ENCODE measurements around the gene TIAM2.

The TIAM2 gene

GRCh38 chr6:155150967-155151671 is 156.0 kb downstream of the TIAM2 start:
- FAIRE-seq (no peak), DNase-seq (ENCODE audit: extremely low spot score, insufficient read length, low read depth) (no peak)

DNA sequence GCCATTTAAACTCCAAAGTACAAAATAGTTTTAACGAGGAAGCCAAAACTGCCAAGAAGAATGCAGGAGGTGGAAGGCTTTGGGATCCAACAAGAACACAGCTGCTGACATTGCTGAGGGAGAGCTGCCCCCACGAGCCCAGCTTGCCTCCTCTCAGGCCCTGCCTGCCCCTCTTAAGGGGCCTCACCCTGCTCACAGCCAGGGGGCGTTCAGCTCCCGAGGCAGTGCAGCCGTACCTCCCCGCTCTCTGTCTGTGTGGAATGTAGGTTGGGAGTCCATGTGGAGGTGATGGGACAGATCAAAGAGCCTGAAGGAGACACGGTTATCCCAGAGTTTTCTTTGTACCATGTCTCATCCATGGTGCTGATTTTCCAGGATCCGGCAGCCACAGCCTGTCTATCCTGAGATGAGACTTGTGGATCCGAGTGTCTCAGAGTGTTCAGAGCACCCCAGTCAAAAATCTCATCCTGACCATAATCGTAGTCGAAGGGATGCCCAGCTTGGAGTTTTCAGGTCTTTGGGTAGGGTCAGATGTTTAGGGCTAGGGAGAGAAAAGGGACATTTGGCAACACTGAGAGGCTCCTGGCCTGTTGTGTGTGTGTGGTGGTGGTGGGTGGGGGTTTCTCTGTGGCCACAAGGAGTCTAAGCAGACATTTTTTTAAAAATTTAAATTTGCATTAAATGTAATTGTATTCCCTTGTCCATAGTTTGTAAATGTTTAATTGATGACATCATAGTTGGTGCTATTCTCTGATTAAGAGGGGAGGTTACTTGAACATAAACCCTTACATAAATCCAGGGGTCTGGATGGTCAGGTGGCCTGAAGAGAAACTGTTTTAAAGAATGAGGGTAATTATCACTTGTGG is 157.3 kb downstream of the TIAM2 start:
- no peak for DNase-seq (ENCODE audit: extremely low spot score, insufficient read length, low read depth)
- no peak for FAIRE-seq

- DNase-seq (ENCODE audit: extremely low spot score, insufficient read length, low read depth), result no peak
These were observed 159.2 kb downstream of the TIAM2 start for GRCh38 chr6:155154158-155154830.

DNA sequence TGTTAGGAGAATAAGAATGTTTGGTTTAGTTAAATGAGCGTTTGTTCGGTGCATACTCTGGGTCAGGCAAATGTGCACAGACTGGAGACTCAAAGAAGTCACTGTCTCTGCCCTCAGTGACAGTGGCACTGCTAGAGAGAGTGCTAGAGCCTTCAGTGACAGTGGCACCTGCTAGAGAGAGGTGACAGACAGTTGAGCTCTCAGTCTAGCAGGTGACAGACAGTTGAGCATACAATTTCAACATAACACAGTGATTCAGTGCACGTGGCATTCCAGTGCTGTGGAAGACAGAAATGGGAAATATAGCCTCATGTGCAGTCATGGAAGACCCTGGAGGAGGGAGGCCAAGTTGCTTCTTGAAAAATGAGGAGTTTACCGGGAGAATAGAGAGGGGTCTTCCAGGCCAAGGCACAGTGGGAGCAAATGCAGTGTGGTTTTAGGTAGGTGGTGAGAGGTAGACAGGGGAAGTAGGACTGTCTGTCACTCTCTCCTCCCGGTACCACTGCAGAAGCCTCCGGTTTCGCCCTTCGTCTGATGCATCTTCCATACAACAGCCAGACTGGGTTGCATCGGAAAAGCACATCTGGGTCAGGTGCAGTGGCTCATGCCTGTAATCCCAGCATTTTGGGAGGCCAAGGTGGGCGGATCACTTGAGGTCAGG is 160.8 kb downstream of the TIAM2 start:
- no peak for DNase-seq (ENCODE audit: extremely low spot score, insufficient read length, low read depth)
- FAIRE-seq, result no peak

More at GRCh38 chr6:155154158-155154830, 159.2 kb downstream of the TIAM2 start:
- no peak for FAIRE-seq

DNA sequence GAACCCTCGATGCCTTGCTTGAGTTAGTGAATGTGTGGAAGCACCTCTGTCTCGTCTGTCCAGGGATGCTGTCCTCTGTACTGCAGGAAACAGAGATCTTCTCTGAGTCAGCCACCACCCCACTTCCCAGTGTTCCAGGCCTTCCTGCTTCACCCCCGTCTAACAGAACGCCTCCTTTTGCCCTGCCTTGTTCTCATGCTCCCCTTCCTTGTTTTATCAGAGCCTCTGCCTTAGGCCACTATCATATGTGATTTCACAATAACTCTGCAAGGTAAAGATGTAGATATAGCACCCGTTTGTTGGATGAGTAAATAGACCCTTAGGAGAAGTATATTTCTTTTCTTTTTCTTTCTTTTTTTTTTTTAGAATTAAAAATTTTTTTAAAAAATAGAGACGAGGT is 162.0 kb downstream of the TIAM2 start:
- DNase-seq (ENCODE audit: extremely low spot score, insufficient read length, low read depth), result no peak
- no peak for FAIRE-seq

DNA sequence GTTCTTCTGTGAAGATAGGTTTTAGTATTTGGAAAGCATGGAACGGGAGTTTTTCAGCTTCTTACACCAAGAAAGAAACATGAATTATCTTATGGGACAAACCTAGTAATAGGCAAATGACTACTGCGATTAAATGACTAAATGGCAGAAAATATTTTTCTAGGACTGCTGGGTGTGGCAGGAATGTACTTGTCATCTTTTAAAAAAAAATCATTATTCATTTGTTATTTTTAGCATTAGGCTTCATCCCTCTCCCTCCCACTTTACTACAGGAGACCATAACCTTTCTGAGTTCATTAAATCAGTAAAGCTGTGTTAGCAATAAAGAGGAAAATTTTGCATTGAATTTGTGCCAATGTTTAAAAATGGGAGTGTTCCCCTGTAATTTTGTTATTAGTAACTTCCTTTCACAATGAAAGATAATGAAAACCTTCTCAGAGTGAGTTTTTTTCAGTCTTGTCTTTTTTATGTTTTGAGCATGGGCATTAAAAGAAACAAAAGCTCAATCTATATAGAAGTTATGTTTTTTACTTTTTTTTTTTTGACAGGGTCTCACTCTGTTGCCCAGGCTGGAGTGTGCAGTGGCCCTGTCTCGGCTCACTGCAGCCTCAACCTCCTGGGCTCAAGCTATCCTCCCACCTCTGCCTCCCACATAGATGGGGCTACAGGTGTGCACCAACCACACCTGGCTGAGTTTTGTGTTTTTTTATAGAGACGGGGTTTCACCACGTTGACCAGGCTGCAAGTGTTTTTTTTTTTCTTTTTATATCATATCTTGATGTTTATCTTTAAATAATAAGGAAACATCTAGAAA is 163.1 kb downstream of the TIAM2 start:
- FAIRE-seq (no peak), DNase-seq (ENCODE audit: extremely low spot score, insufficient read length, low read depth) (no peak)

DNA sequence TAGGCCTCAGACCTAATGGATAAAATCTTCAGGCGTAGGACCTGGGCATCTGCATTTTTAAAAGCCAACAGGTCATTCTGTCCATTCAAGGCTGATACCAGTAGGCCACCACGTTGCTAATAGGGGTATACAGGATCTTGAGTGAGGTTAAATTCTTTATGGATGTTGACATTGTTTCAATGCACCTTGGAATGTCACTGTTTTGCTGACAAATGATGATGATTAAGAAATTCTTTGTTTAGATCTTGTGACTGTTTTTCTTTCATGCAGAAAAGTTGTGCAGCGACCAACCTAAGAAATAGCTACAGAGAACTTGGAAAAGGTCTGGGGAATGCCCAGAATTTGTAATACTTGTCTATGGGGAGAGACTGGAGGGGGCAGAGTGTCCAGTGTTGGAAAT is 167.6 kb downstream of the TIAM2 start:
- DNase-seq (ENCODE audit: extremely low spot score, insufficient read length, low read depth), result no peak
- FAIRE-seq, result no peak

DNA sequence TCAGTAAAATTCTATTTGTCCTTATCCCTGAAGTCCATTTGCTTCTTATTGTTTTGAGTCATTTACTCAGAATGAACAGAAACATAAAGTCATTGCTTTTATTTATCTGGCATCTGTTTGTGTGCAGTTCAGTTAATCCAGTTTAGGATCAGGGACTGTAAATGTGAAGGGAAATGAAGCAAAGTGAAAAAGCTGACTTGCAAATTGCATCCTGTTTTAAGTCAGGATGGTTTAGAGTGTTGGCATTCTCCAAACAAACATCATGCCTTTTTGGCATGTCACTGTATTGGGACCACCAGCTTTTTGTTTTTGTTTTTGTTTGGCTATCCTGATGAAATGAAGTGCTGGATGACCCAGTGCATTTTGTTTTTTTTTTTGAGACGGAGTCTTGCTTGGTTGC is 168.5 kb downstream of the TIAM2 start:
- FAIRE-seq, result no peak
- no peak for DNase-seq (ENCODE audit: extremely low spot score, insufficient read length, low read depth)

DNA sequence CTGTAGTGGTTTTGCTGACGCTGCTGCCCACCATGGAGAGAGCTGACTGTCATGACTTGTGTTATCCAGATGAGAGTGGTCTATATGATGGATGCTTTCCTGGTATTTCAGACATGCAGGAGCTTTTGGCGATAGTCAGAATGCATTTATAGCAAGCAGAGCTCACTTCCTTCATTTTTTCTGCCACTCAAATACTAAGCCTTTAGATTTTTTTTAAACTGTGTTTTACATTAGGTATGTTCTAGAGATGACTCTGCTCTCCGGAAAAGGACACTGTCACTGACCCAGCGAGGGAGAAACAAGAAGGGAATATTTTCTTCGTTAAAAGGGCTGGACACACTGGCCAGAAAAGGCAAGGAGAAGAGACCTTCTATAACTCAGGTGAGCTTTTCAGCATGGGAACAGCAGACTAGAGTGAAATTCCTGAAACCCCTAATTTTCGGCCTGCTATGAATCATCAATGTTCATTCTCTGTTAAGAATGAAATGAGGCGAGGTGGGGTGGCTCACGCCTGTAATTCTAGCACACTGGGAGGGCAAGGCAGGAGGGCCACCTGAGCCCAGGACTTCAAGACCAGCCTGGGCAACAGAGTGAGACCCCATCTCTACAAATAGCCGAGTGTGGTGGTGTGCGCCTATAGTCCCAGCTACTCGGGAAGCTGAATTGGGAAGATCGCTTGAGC is 170.1 kb downstream of the TIAM2 start:
- no peak for FAIRE-seq
- no peak for DNase-seq (ENCODE audit: extremely low spot score, insufficient read length, low read depth)

DNA sequence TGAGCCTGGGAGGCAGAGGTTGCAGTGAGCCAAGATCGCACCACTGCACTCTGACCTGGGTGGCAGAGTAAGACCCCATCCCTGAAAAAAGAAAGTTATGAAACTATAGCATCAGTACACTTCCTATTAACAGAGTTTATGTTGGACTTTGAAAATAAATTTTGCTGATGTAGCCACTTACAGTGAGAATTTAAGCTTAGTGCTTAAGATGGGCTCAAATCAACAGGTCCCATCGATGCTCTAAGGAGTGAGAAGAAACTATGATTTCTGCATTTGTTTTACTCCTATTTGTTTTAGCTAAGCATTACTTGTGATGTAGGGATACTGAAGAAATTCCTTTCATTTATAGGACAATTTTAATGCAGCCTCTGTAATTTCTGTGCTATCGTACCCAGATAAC is 175.4 kb downstream of the TIAM2 start:
- DNase-seq (ENCODE audit: extremely low spot score, insufficient read length, low read depth) (no peak), FAIRE-seq (no peak)

DNA sequence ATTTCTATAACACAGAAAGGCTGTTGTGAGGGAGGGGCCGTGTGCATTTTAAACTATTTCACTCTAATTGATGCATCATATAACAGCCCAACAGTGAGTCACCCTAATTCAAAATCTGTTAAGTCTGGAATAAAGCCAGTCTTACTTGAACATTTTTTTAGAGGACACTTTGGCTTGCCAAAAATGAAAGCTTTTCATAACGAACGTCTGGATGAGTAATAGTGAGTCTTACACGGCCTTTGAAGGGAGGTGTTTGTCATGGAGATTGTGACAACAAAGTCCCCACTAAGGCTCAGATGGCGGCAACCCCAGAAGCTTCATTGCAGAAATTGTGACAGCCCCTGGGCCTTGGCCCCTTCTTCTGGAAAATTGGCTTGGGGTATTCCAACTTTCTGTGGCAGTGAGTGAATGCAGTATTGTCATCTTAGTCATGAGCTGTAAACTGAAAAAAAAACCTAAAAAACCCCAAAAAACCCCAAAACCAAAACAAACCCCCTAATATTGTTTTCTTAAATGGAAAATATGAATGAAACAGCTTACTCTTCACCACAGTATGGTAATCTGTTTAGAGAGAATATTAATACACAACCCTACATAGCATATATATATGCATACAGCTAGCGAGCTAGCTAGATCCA is 176.1 kb downstream of the TIAM2 start:
- FAIRE-seq (peak; percentile 75), DNase-seq (ENCODE audit: extremely low spot score, insufficient read length, low read depth) (peak; percentile 45)

- no peak for FAIRE-seq
- DNase-seq (ENCODE audit: extremely low spot score, insufficient read length, low read depth), result no peak
These were observed 176.8 kb downstream of the TIAM2 start for GRCh38 chr6:155171747-155172449.

DNA sequence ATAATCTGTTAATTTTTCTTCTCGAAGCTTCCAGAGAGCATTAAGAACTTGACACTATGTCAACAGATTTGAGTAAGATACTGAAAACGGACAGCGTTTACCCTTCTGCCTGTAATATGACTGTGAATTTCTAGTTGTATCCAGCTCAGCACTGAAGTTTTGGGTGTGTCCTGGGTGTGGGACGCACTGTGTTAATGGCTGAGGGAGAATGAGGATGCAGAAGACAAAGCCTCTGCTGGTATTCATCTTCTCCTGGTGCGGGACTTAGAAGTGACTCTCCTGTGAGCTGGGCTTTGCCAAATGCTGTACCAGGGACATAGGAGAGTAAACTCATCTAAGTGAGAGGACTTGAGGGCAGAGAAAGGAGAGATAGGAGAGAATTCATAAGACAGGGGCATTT is 178.4 kb downstream of the TIAM2 start:
- FAIRE-seq (no peak), DNase-seq (ENCODE audit: extremely low spot score, insufficient read length, low read depth) (no peak)

DNA sequence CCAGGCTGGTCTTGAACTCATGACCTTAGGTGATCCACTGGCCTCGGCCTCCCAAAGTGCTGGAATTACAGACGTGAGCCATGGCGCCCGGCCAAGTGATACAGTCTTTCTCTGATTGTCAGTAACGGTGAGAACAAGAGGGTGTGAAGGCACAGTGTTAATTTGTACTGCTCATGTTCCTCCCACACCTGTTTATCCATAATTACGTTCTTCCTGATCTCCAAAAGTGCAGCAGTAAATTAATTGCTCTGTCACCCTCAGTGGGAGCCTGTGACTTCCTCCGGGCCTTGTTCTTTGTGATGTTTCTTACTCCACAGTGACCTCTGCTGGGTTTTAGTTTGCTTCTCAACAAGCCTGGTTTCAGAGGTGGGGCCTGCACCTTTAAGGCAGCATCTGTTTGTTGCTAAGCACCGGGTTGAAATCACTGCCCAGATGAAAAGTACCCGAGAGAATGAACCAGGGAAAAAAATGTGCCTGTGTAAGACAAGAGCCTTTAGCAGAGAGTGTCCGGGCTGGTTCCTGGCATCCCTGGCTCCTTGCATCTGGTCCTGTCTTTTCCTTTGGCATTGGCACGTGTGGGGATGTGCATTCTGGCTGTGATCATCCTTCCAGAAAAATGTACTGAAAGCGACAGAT is 179.6 kb downstream of the TIAM2 start:
- FAIRE-seq, result peak; percentile 93

GRCh38 chr6:155177363-155177961 is 182.3 kb downstream of the TIAM2 start:
- FAIRE-seq, result peak; percentile 52
- no peak for DNase-seq (ENCODE audit: extremely low spot score, insufficient read length, low read depth)

More for the DNA sequence above, 179.6 kb downstream of the TIAM2 start:
- DNase-seq (ENCODE audit: extremely low spot score, insufficient read length, low read depth), result peak; percentile 58

- FAIRE-seq, result peak; percentile 91
- no peak for DNase-seq (ENCODE audit: extremely low spot score, insufficient read length, low read depth)
These were observed 186.4 kb downstream of the TIAM2 start for GRCh38 chr6:155181498-155181897.

DNA sequence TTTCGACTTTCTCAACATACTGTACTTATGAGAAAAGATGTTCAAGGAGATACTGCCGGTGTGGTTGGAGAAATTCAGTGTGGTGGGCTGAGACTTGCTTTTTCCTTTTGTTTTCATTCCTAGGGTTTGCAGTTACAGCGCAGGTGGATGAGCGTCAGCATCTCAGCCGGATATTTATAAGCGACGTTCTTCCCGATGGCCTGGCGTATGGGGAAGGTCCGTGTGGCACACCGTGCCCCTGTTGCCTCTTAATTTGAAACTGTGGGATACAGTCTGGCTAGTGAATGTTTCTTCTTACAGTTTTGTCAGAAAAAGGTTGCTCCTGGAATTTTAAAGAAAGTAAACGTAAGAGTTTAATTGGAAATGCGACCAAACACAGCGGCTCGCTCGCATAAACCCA is 187.0 kb downstream of the TIAM2 start:
- DNase-seq (ENCODE audit: extremely low spot score, insufficient read length, low read depth) (no peak), FAIRE-seq (no peak)
